H1 (cell line): ENCODE data around the gene REL. TPM values are rescaled to one million over a fixed set of nuclear protein-coding genes. Genes with fewer than 3 reads are reported as not detected.

Source experiments
- CTCF ChIA-PET: fragments of 300-600 bp; sonication (Branson Sonifier 250); formaldehyde crosslinking; loops from one replicate; lab custom pipeline; 2021; ENCODE audit not compliant: partially characterized antibody; lab: Charles Lee
- POLR2A ChIA-PET: fragments of 300-600 bp; sonication (Branson Sonifier 250); formaldehyde crosslinking; loops from one replicate; lab custom pipeline; 2021; ENCODE audit warnings: inconsistent platforms; ENCODE audit not compliant: partially characterized antibody; lab: Charles Lee
- DNase-seq, 2 experiments: peaks; one replicate each; pipeline versions ENCODE4 v3.0.0 to v3.0.0-alpha.2; 2010 to 2022; ENCODE audit warnings: low spot score in 2 of 2, low read depth in 1 of 2, mixed read lengths in 1 of 2
- FAIRE-seq: peaks from 2 replicates; lab custom pipeline; 2011; peaks lifted over from hg19 to GRCh38; lab: Jason Lieb, UNC
- H2AFZ ChIP-seq: 2 replicates; pipeline ENCODE4 v1.8.1; 2012; ENCODE audit warnings: low read length, inconsistent platforms
- H2AK5ac ChIP-seq: 2 replicates; pipeline ENCODE4 v1.6.1; 2013; ENCODE audit warnings: low read depth, low read length
- H2BK120ac ChIP-seq: replicated peaks from 2 replicates; pipeline ENCODE3; 2013; ENCODE audit warnings: low read depth, low read length, inconsistent platforms
- H2BK12ac ChIP-seq: 2 replicates; pipeline ENCODE4 v1.6.1; 2013; ENCODE audit warnings: low read depth, low read length
- H2BK15ac ChIP-seq: 2 replicates; pipeline ENCODE4 v1.6.1; 2013; ENCODE audit warnings: low read length
- H2BK20ac ChIP-seq: 2 replicates; pipeline ENCODE4 v1.6.1; 2013; ENCODE audit warnings: low read length
- H2BK5ac ChIP-seq: 2 replicates; pipeline ENCODE4 v1.6.1; 2013; ENCODE audit warnings: low read depth, low read length
- H3K14ac ChIP-seq: 2 replicates; pipeline ENCODE4 v1.6.1; 2013; ENCODE audit warnings: inconsistent platforms; ENCODE audit not compliant: insufficient read length
- H3K18ac ChIP-seq: 2 replicates; pipeline ENCODE4 v1.6.1; 2013; ENCODE audit warnings: low read length; ENCODE audit errors: extremely low read depth
- H3K23ac ChIP-seq: 2 replicates; pipeline ENCODE4 v1.6.1; 2013; ENCODE audit warnings: inconsistent platforms; ENCODE audit not compliant: insufficient read length
- H3K23me2 ChIP-seq: 2 replicates; pipeline ENCODE4 v1.6.1; 2013; ENCODE audit warnings: low read depth, low read length
- H3K27ac ChIP-seq: 2 replicates; pipeline ENCODE4 v1.6.1; 2011; ENCODE audit warnings: low read depth, low read length, inconsistent platforms
- H3K27me3 ChIP-seq, 4 experiments: replicated peaks in 1 of 4; 1 replicate in 1 of 4; 2 replicates in 3 of 4; pipeline versions ENCODE4 v1.6.1 to v1.8.1; 2011 to 2013; ENCODE audit warnings: low read length in 3 of 4, mild to moderate bottlenecking in 3 of 4, inconsistent platforms in 2 of 4, mixed read lengths in 2 of 4, moderate library complexity in 1 of 4; ENCODE audit not compliant: control insufficient read depth in 3 of 4, insufficient read depth in 3 of 4; ENCODE audit errors: extremely low read depth in 1 of 4
- H3K36me3 ChIP-seq, 4 experiments: 2 replicates each; pipeline versions ENCODE4 v1.6.1 to v1.8.1; 2011 to 2013; ENCODE audit warnings: mild to moderate bottlenecking in 4 of 4, low read length in 3 of 4, moderate library complexity in 2 of 4, control low read depth in 1 of 4, inconsistent platforms in 1 of 4; ENCODE audit not compliant: insufficient read depth in 4 of 4, control insufficient read depth in 2 of 4
- H3K4ac ChIP-seq: replicated peaks from 2 replicates; pipeline ENCODE3; 2013; ENCODE audit warnings: low read length, low read depth, mixed read lengths, inconsistent platforms; ENCODE audit not compliant: insufficient read length
- H3K4me1 ChIP-seq, 4 experiments: replicated peaks in 1 of 4; 1 replicate in 1 of 4; 2 replicates in 3 of 4; pipeline versions ENCODE4 v1.6.1 to v1.8.1; 2011 to 2013; ENCODE audit warnings: low read length in 3 of 4, inconsistent platforms in 2 of 4, mixed read lengths in 1 of 4; ENCODE audit not compliant: insufficient read depth in 4 of 4, control insufficient read depth in 3 of 4
- H3K4me2 ChIP-seq, 2 experiments: 2 replicates each; pipeline versions ENCODE4 v1.6.1 to v1.8.1; 2011 to 2013; ENCODE audit warnings: low read depth in 2 of 2, low read length in 2 of 2, control low read depth in 1 of 2, inconsistent platforms in 1 of 2, mild to moderate bottlenecking in 1 of 2; ENCODE audit not compliant: insufficient read depth in 1 of 2
- H3K4me3 ChIP-seq, 4 experiments: fragments of 200-600, 300-600 bp in 1 of 4; sonication (generic), shearing (Covaris generic), sonication (Bioruptor Twin) in 1 of 4; 2 replicates each; pipeline versions ENCODE4 v1.5.1 to v1.8.1; 2011 to 2016; ENCODE audit warnings: low read length in 4 of 4, low read depth in 3 of 4, control low read depth in 2 of 4, inconsistent platforms in 2 of 4, mild to moderate bottlenecking in 2 of 4, mixed read lengths in 1 of 4, moderate library complexity in 1 of 4; ENCODE audit not compliant: insufficient read depth in 2 of 4; ENCODE audit errors: extremely low read depth in 1 of 4
- H3K56ac ChIP-seq: replicated peaks from 2 replicates; pipeline ENCODE3; 2013; ENCODE audit warnings: low read depth, mild to moderate bottlenecking, mixed read lengths, low read length, inconsistent platforms; ENCODE audit not compliant: insufficient read length
- H3K79me1 ChIP-seq: 2 replicates; pipeline ENCODE4 v1.6.1; 2013; ENCODE audit warnings: low read depth, low read length, control low read depth
- H3K79me2 ChIP-seq, 2 experiments: 2 replicates each; pipeline versions ENCODE4 v1.6.1 to v1.8.1; 2012 to 2013; ENCODE audit warnings: low read length in 2 of 2, mild to moderate bottlenecking in 2 of 2, inconsistent platforms in 1 of 2; ENCODE audit not compliant: insufficient read depth in 2 of 2, control insufficient read depth in 1 of 2
- H3K9ac ChIP-seq, 4 experiments: replicated peaks in 1 of 4; 1 replicate in 1 of 4; 2 replicates in 3 of 4; pipeline versions ENCODE4 v1.6.1 to v1.8.1; 2011 to 2013; ENCODE audit warnings: low read depth in 3 of 4, low read length in 3 of 4, control low read depth in 2 of 4, mild to moderate bottlenecking in 2 of 4, moderate library complexity in 2 of 4, inconsistent platforms in 1 of 4; ENCODE audit errors: extremely low read depth in 1 of 4
- H3K9me3 ChIP-seq, 2 experiments: 2 replicates each; pipeline versions ENCODE4 v1.6.1 to v1.8.1; 2012 to 2013; ENCODE audit warnings: mild to moderate bottlenecking in 2 of 2, moderate library complexity in 2 of 2, control low read depth in 1 of 2, inconsistent platforms in 1 of 2, low read depth in 1 of 2, low read length in 1 of 2, mixed read lengths in 1 of 2; ENCODE audit not compliant: insufficient read depth in 2 of 2
- H4K20me1 ChIP-seq, 2 experiments: replicated peaks in 1 of 2; 2 replicates each; pipeline versions ENCODE3 to v1.8.1; 2011 to 2013; ENCODE audit warnings: inconsistent platforms in 2 of 2, low read length in 2 of 2, mild to moderate bottlenecking in 1 of 2; ENCODE audit not compliant: insufficient read depth in 2 of 2, control insufficient read depth in 1 of 2
- H4K5ac ChIP-seq: 2 replicates; pipeline ENCODE4 v1.6.1; 2013; ENCODE audit warnings: low read length, low read depth, mixed read lengths, inconsistent platforms; ENCODE audit not compliant: insufficient read length
- H4K8ac ChIP-seq: 2 replicates; pipeline ENCODE4 v1.8.0; 2013; ENCODE audit warnings: mild to moderate bottlenecking, moderate library complexity, low read length, inconsistent platforms; ENCODE audit not compliant: insufficient read depth; ENCODE audit errors: extremely low read depth
- H4K91ac ChIP-seq: replicated peaks from 2 replicates; pipeline ENCODE3; 2013; ENCODE audit warnings: low read length, mixed read lengths, inconsistent platforms; ENCODE audit not compliant: insufficient read length
- ATF2 ChIP-seq: IDR thresholded peaks from 2 replicates; pipeline ENCODE4 v1.6.1; 2012; ENCODE audit warnings: low read length, inconsistent platforms
- CBX5 ChIP-seq: fragments of 300-800, 300-1000 bp; sonication (generic); IDR thresholded peaks from 2 replicates; pipeline ENCODE4 v1.7.1; 2016; ENCODE audit warnings: antibody characterized with exemption, low read length, low read depth
- CREB1 ChIP-seq: IDR thresholded peaks from 2 replicates; pipeline ENCODE4 v1.6.1; 2012; ENCODE audit warnings: inconsistent platforms
- CTCF ChIP-seq, 3 experiments: IDR thresholded peaks; 1 replicate in 2 of 3; 2 replicates in 1 of 3; pipeline versions ENCODE4 v1.5.1 to v1.6.1; 2011; ENCODE audit warnings: low read length in 3 of 3, mild to moderate bottlenecking in 3 of 3, inconsistent platforms in 2 of 3, low read depth in 1 of 3, moderate library complexity in 1 of 3; ENCODE audit not compliant: insufficient read depth in 1 of 3; ENCODE audit errors: control extremely low read depth in 1 of 3
- EZH2 ChIP-seq: fragments of 200-600 bp; sonication (generic); IDR thresholded peaks from 2 replicates; pipeline ENCODE4 v1.7.1; 2012; ENCODE audit warnings: low read depth, mild to moderate bottlenecking, moderate library complexity, low read length, inconsistent platforms; ENCODE audit not compliant: severe bottlenecking
- KDM4A ChIP-seq: IDR thresholded peaks from one replicate; pipeline ENCODE4 v1.7.1; 2012; ENCODE audit warnings: low read depth, mild to moderate bottlenecking, moderate library complexity, low read length, inconsistent platforms; ENCODE audit not compliant: severe bottlenecking
- RFX5 ChIP-seq: IDR thresholded peaks from 2 replicates; pipeline ENCODE4 v1.6.1; 2011; ENCODE audit warnings: low read depth, low read length, improper control_type of control experiment, borderline replicate concordance
- SP1 ChIP-seq: IDR thresholded peaks from 2 replicates; pipeline ENCODE4 v1.6.1; 2011; ENCODE audit warnings: low read depth, low read length
- SP4 ChIP-seq: IDR thresholded peaks from 2 replicates; pipeline ENCODE4 v1.6.1; 2012; ENCODE audit warnings: low read length, inconsistent platforms
- TAF1 ChIP-seq: IDR thresholded peaks from 2 replicates; pipeline ENCODE4 v1.6.1; 2011; ENCODE audit warnings: mild to moderate bottlenecking, low read depth, low read length
- WGBS, 2 experiments: shearing (Covaris generic) in 1 of 2; methylation state at CpG; one replicate each; pipeline versions ENCODE4 v1.1.6 to v1.1.7; 2013 to 2015; ENCODE audit warnings: low lambda C conversion rate in 2 of 2, mixed read lengths in 2 of 2, inconsistent platforms in 1 of 2, low coverage in 1 of 2, missing lambda C conversion rate in 1 of 2; ENCODE audit not compliant: insufficient replicate concordance in 2 of 2, insufficient coverage in 1 of 2, insufficient read length in 1 of 2; ENCODE audit errors: extremely low coverage in 1 of 2, missing lambda C conversion rate in 1 of 2; 5-methylcytosine and 5-hydroxymethylcytosine counted together
- polyA plus RNA-seq, 7 experiments: library from polyadenylated mRNA; depleted of rRNA in 3 of 7; stranded (reverse) in 5 of 7; unstranded in 2 of 7; fragments of >200 nt in 5 of 7; fragments of 200-250 nt in 2 of 7; gene quantifications; 1 replicate in 5 of 7; 2 replicates in 1 of 7; 4 replicates in 1 of 7; pipeline versions ENCODE4 v1.2.1 to v1.2.3, GENCODE V29; 2011 to 2013; ENCODE audit warnings: missing spikeins in 2 of 7, mixed read lengths in 2 of 7
- total RNA-seq: library from RNA; stranded (reverse); fragmentation: NEBNext Ultra II Directional; extraction: Animal tissue kit (Norgen Biotek cat#: 25700); gene quantifications from 2 replicates; pipeline ENCODE4 v1.2.1, GENCODE V29; 2021

REL gene
- total and polyA plus RNA-seq, 2 of the 8 experiments (the other 6 are each of a cell fraction or from before 2014, with no cell fraction given), result 1.5 to 7.5 TPM

- H3K23me2 ChIP-seq, result no peaks in the 10 kb centered on the region
- TF ChIP-seq CREB1, result no peak
- no peak for TF ChIP-seq CTCF (IDR thresholded peaks at IDR 0.05; ENCODE audit: control extremely low read depth in 1 of 3, insufficient read depth in 1 of 3, low read depth in 1 of 3, low read length in 3 of 3)
- no peak for TF ChIP-seq EZH2
- TF ChIP-seq KDM4A, result no peak
- no peak for TF ChIP-seq RFX5
- no peak for TF ChIP-seq SP1
- TF ChIP-seq ATF2, result no peak
- TF ChIP-seq CBX5, result no peak
- TF ChIP-seq TAF1, result no peak
- no peak for TF ChIP-seq SP4
Measured at GRCh38 chr2:60852282-60852860, 29.0 kb upstream of the REL start.

More at GRCh38 chr2:60852282-60852860, 29.0 kb upstream of the REL start:
- DNase-seq, result no peak
- H2AK5ac ChIP-seq, result no peak overlapping the region
- H3K36me3 ChIP-seq, result no peaks in the 10 kb centered on the region
- H2AFZ ChIP-seq, result no peak overlapping the region
- no peak overlapping the region for H2BK15ac ChIP-seq
- no peaks in the 10 kb centered on the region for H3K4me1 ChIP-seq
- no peak overlapping the region for H3K14ac ChIP-seq
- H3K56ac ChIP-seq, result no peak overlapping the region
- CTCF ChIA-PET, result no interaction called here
- no peak overlapping the region for H2BK5ac ChIP-seq
- H2BK20ac ChIP-seq, result no peak overlapping the region
- H4K20me1 ChIP-seq, result no peaks in the 10 kb centered on the region
- no peak overlapping the region for H3K9ac ChIP-seq
- no peak overlapping the region for H3K4ac ChIP-seq
- H4K5ac ChIP-seq, result no peak overlapping the region
- H3K27ac ChIP-seq, result no peak overlapping the region
- no peak overlapping the region for H2BK120ac ChIP-seq
- no peak overlapping the region for H2BK12ac ChIP-seq
- POLR2A ChIA-PET, result no interaction called here
- FAIRE-seq, result no peak
- H3K18ac ChIP-seq, result no peak overlapping the region
- no peak overlapping the region for H4K91ac ChIP-seq
- no peak overlapping the region for H4K8ac ChIP-seq
- H3K27me3 ChIP-seq, result no peaks in the 10 kb centered on the region
- no peaks in the 10 kb centered on the region for H3K79me2 ChIP-seq
- no peak overlapping the region for H3K4me3 ChIP-seq
- no peak overlapping the region for H3K4me2 ChIP-seq
- no peaks in the 10 kb centered on the region for H3K9me3 ChIP-seq
- no peaks in the 10 kb centered on the region for H3K79me1 ChIP-seq
- 90% methylated on average over 8 of the region's 8 CpGs; no CpG with 5 or more reads in 1 of the 2 experiments for WGBS, 2 experiments
- no peak overlapping the region for H3K23ac ChIP-seq
